ENCODE measurements around the gene CBX3. TPM values are rescaled to one million over a fixed set of nuclear protein-coding genes. Genes with fewer than 3 reads are reported as not detected.

CBX3 gene
- total RNA-seq, 1 experiment from 2014 or later = 232 TPM

- no peak for TF ChIP-seq ZNF532 (CRISPR knock-in tag; IDR thresholded peaks at IDR 0.05; ENCODE audit: borderline replicate concordance)
- no peak for TF ChIP-seq ATF1 (CRISPR knock-in tag; IDR thresholded peaks at IDR 0.05)
- no peak for TF ChIP-seq USF1 (CRISPR knock-in tag; IDR thresholded peaks at IDR 0.05)
Measured at GRCh38 chr7:26156451-26157420, 44.8 kb upstream of the CBX3 start (continued).

GRCh38 chr7:26157520-26158105 lies 43.9 kb upstream of the CBX3 start:
- POLR2A ChIA-PET = interaction anchor here (1.1 kb wide), 1 partner anchor 8 kb away, joined by 3 read pairs; no protein-coding TSS in a partner anchor
- ATAC-seq (no peak), DNase-seq (ENCODE audit: low spot score) (no peak)
- Mint-ChIP-seq H3K36me3 (peaks cover 10% of the 10 kb centered on the region), H3K27ac (no peak overlapping the region), H3K4me1 (peaks cover 88% of the 10 kb centered on the region), H3K27me3 (ENCODE audit: low read depth) (no peaks in the 10 kb centered on the region; the same call in 1 of the 2 replicates), H3K9me3 (no peaks in the 10 kb centered on the region), H3K4me3 (no peak overlapping the region)
- CTCF ChIA-PET = interaction anchor here (1.2 to 1.5 kb wide), 3 partner anchors 9 to 212 kb away, joined by 3 to 4 read pairs (median 4); no protein-coding TSS in a partner anchor
- TF ChIP-seq ATF6 (CRISPR knock-in tag; IDR thresholded peaks at IDR 0.05) (no peak), TP53 (CRISPR knock-in tag; IDR thresholded peaks at IDR 0.05) (no peak), HMGA2 (CRISPR knock-in tag; IDR thresholded peaks at IDR 0.05) (no peak), NR2C2 (CRISPR knock-in tag; IDR thresholded peaks at IDR 0.05) (no peak), ESRRA (CRISPR knock-in tag; IDR thresholded peaks at IDR 0.05; ENCODE audit: borderline replicate concordance) (no peak), SMAD4 (CRISPR knock-in tag; IDR thresholded peaks at IDR 0.05) (no peak), ZNF121 (CRISPR knock-in tag; IDR thresholded peaks at IDR 0.05) (no peak), GABPB1 (CRISPR knock-in tag; IDR thresholded peaks at IDR 0.05) (no peak), CTCF (IDR thresholded peaks at IDR 0.05) (no peak), MAX (CRISPR knock-in tag; IDR thresholded peaks at IDR 0.05) (no peak), ZBTB21 (CRISPR knock-in tag; IDR thresholded peaks at IDR 0.05; ENCODE audit: borderline replicate concordance) (no peak), JUN (CRISPR knock-in tag; IDR thresholded peaks at IDR 0.05) (no peak), ZNF416 (CRISPR knock-in tag; IDR thresholded peaks at IDR 0.05) (no peak), NFYB (CRISPR knock-in tag; conservative IDR thresholded peaks at IDR 0.05; ENCODE audit: low read depth) (no peak), GRHL2 (CRISPR knock-in tag; IDR thresholded peaks at IDR 0.05; ENCODE audit: insufficient replicate concordance, severe bottlenecking) (no peak), AR (CRISPR knock-in tag; IDR thresholded peaks at IDR 0.05) (no peak), CREM (CRISPR knock-in tag; IDR thresholded peaks at IDR 0.05) (no peak)
